Activated CD4-positive, alpha-beta T cell treated with anti-CD3 and anti-CD28 coated beads for 24 hours (primary cell): Measurements from ENCODE around the gene JKAMP.
A peak's percentile ranks its signal among the peaks of the same experiment; 100 is the strongest.
"Not testable (repeated sequence)": the region's sequence is repeated elsewhere in the genome, so short reads cannot be mapped to it uniquely, and the experiment has no call there.

Experiments
- DNase-seq, 2 donors: peaks; one replicate each; pipeline ENCODE4 v3.0.0-alpha.2; 2020; ENCODE audit warnings: low read depth in 2 of 2

JKAMP gene, protein sequence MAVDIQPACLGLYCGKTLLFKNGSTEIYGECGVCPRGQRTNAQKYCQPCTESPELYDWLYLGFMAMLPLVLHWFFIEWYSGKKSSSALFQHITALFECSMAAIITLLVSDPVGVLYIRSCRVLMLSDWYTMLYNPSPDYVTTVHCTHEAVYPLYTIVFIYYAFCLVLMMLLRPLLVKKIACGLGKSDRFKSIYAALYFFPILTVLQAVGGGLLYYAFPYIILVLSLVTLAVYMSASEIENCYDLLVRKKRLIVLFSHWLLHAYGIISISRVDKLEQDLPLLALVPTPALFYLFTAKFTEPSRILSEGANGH

DNA sequence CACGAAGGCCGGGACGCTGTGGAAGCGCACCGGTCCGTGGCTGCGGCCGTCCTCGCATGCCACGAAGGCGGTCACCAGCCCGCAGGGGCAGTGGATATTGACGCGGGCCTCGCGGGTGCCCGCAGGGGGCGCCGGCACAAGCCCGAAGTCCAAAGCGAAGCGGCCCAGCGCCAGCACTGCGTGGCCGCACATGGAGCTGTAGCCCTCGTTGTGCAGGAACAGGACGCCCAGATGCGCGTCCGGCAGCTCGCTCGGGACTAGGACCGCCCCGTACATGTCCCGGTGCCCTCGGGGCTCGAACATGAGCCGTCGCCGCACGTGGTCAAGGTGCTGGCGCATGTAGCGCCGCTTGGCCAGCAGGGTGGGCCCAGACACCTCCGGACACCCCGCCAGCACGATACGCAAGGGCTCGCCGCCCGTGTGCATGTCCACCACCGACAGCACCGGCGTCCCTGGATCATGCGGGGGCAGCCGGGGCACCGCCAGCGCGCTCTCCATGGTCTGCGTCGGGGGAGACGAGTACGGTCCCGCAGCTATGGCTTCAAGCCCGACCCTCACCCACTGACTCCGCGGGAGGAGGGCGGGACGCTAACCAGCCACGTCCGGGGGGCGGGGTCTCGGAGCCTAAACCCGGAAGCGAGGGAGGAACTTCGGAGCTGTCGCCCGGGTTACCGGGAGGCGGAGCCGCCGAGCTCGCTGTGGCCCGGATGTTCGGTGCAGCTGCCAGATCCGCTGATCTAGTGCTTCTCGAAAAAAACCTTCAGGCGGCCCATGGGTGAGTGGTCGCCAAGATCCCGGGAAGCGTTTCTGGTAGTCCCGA, at the start of gene JKAMP, which contains the start of gene L3HYPDH:
TSS of gene JKAMP (plus strand) at position 699 of the 820 bp plus-strand sequence. CDS start at position 772, 73 bp downstream.
TSS of gene L3HYPDH (minus strand) at position 590 of the 820 bp plus-strand sequence. CDS start at position 498, 92 bp downstream.
- DNase-seq, result peak; percentile 96 to 98

DNA sequence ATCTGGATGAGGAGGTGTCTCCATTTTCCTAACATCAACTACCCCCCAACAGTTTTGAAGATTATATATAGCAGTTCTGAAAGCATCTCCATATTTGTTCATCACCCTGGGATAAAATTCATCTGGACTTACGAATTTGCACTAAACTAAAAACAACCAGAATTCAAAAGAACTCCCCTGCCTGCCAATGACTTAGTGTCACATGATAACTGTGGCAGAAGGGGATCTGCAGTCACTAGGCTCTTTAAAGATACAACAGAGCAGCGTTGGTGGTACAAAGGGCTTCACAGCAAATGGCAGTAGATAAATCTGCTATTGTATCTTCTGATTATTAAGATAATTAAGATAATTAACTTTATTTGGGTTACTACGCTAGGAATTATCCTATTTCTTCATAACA, 49.2 kb upstream of the JKAMP start:
- DNase-seq, result no peak

DNA sequence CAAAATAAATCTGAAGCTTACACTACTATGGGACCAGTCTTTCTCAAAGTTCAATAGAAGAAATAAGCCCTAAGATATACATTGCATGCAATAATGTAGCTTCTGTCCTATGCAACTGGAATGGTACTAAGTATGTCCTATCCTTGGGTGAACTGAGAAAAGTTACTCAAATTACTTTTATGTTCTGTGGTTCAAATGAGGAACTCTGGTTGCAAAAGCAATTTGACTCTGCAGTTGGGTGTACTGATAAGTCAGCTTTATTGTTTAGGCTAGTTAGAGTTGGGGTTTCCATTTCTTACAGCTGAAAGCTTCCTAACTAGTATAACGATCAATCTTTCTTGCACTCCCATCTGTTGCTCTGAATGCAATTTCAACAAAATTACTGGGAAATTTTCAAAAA, 48.3 kb upstream of the JKAMP start:
- DNase-seq, result no peak

DNA sequence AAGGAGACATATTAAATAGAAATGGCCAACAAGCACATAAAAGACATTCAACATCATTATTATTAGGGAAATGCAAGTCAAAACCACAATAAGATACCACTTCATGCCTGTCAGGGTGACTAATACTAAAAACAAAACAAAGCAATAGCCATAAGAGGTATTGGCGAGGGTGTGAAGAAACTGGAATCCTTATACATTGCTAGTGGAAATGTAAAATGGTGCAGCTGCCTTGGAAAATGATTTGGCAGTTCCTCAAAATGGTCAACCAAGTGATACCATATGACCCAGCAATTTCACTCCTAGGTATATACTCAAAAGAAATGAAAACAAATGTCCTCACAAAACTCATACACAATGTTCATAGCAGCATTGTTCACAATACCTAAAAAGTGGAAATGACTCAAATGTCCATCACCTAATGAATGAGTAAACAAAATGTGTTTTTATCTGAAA, 46.1 kb upstream of the JKAMP start:
- DNase-seq, result no peak

DNA sequence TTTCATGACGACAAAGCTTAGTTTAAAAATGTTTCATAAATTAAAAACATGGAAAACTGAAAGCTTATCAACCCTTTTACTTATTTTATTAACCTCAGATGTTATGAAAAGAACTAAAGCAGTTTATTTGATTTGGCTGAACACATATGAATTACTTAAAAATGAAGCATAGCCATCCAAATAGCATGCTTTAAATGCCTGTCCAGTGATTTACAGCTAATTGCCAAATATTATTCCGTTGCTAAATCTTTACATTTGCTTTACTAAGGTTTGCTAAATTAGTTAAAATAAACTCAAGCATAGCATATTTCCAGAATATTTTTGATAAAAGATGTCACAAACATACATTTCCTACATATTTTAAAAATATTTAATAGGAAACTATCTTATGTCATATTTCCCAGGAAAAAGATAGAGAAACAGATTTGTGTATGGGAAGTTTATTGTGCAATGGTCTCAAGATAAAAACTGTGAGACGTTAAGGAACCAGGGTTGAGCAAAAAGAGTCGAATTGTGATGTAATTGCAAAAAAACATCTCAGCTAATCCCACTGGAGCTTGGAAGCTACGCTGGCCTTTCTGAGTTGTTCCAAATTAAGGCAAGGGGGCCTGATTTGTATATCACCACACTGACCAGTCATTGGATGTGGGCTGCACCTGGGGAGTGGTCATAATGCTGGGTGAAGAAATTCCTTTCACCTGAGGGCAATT, 44.9 kb upstream of the JKAMP start:
- DNase-seq, result no peak

DNA sequence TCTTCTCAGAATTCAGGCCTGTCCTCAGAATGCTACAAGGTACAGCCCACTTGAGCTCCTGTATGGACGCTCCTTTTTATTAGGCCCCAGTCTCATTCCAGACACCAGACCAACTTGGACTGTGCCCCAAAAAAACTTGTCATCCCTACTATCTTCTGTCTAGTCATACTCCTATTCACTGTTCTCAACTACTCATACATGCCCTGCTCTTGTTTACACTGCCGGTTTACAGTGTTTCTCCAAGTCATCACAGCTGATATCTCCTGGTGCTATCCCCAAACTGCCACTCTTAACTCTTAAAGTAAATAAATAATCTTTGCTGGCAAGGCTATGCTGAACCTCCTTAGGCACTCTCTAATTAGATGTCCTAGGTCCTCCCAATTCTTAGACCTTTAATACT, 35.6 kb upstream of the JKAMP start:
- not testable (repeated sequence) for DNase-seq

DNA sequence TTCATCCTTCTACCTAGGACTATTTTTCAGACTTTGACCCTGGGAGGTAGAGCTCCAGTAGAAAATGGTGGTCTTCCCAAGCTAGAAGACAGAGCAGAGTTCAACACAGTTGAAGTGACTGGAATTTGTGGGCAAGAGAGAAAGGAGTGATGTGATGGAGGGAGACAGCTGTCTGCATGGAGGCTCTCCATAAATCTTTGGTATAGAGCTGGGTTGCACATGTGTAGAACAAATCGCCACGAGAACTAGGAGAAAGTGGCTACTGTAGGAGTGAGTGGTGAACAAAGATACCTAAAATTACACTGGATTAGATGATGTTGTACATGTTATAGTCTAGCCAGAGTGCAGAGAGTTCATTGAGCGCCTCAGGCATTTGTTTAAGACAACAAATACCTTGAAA, 33.6 kb upstream of the JKAMP start:
- DNase-seq, result no peak

DNA sequence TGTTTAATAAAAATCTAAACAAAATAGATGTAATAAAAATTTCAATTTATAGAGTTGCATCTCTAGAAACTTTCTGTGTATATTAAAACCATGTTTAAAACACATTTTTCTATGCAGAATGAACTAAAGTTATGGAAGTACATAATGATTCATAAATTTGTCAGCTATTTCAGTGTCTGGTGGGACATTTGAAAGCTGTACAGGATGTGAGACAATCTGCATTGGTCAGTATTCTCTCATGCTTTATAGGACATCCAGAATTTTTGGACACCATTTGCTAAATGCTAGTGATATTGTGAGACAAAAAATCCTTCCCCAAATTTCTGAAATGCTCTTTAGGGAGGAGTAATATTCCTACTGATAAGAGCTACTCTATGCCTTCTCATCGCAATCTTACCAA, 32.5 kb upstream of the JKAMP start:
- no peak for DNase-seq

DNA sequence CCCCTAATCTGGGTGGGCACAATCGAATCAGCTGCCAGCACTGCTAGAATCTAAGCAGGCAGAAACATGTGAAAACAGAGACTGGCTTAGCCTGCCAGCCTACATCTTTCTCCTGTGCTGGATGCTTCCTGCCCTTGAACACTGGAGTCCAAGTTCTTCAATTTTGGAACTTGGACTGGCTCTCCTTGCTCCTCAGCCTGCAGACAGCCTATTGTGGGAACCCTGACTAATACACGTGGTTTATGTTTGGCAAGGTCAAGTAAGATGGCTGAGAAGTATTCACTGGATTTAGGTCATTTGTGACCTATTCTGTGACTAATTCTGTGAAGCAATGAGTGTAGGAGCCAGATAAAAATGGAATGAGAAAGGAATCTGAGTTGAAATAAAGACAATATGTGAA, 30.2 kb upstream of the JKAMP start:
- DNase-seq, result no peak

DNA sequence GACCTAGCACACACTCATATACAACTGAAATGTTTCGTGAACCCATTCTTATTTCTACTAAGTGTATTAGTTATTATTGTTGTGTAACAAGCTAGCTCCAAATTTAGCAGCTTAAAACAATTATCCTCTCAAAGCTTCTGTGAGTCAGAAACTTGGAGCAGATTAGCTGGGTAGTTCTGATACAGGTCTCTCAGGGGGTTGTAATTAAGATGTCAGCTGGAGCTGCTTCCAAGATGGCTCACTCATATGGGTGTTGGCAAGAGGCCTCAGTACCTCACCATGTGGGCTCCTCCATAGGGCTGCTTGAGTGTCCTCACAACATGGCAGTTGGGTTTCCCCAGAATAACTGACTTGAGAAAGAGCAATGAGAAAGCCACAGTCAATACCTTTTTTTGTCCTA, 28.9 kb upstream of the JKAMP start:
- DNase-seq, result no peak

DNA sequence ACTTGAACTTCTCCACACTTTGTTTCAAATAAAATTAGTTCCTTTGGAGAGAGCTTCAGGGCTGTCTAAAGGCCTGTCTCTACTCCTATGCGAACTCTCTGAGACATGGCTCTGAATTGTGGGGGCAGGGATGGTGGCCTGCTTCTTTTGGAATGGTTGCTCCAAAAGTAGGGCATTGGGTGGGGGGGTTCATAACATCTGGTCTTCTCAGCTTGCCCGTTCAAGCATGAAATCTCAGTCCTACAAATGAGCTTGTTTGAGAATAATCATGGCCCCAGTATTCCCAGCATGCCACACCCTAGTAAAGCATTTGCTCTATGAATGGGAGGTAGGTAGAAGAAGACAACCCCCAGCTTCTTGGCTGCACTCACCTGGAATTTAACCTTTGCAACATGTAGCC, 25.8 kb upstream of the JKAMP start:
- DNase-seq, result no peak

DNA sequence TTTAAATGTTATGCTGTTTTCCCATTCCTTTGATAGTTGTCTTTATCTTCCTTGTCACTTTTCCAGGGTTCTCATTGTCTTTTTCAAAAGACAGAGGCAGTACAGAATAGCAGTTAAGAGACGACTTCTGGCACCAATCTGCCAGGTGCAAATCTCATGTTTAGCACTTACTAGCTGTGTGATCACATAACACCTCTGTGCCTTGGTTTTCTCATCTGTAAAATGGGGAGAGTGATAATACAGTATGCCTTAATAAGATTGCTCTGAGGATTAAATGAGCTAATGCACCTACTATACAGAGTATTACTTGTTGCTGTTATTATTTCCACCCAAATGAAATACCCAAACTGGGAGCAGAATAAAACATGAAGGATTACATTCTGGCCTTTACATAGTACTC, 23.9 kb upstream of the JKAMP start:
- no peak for DNase-seq

DNA sequence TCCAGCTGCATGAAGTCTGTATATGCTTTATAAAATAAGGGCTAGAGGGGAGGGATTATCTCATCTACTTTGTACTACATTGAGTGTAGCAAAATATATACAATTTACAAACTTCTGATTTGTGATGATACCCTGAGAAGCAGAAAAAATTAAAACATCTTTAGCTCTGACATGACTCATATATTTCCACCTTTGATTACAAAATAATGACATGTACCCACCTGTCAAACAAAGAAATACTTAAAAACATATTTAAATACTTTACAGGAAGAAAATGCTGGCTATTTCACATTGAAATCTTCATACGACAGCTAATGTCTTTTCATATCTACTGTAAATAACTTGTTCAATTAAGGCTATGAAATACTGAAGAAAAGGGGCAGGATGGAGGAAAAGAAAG, 22.4 kb upstream of the JKAMP start:
- DNase-seq, result no peak

DNA sequence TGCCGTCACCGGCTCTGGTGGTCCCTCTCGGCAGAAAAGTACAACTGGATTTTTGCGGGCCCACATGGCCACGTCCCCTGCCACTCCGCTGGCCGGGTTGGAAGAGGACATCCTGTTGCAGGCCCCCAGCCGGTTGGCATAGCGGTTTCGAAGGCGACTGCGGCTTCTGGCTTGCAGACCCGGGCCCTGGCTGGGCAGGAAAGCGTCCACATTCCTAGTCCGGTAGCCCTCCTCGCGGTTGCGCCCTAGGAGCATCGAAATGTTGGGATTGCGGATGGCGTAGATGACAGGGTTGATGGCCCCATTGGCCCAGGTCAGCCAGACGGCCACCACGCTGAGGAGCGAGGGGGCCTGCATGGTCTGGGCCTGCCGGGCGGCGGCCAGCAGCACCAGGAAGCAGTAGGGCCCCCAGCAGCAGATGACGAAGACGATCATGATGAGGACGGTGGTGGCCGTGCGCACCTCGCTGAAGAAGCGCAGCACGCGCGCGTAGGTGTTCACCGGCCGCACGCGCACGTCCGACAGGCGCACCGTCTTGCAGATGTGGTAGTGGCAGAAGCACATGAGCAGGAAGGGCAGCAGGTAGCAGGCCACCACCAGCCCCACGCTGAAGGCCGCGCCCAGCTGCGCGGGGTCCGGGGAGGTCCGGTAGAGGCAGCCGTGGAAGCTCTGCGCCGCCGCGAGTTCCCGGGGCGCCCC, 20.4 kb upstream of the JKAMP start:
- DNase-seq, result no peak

DNA sequence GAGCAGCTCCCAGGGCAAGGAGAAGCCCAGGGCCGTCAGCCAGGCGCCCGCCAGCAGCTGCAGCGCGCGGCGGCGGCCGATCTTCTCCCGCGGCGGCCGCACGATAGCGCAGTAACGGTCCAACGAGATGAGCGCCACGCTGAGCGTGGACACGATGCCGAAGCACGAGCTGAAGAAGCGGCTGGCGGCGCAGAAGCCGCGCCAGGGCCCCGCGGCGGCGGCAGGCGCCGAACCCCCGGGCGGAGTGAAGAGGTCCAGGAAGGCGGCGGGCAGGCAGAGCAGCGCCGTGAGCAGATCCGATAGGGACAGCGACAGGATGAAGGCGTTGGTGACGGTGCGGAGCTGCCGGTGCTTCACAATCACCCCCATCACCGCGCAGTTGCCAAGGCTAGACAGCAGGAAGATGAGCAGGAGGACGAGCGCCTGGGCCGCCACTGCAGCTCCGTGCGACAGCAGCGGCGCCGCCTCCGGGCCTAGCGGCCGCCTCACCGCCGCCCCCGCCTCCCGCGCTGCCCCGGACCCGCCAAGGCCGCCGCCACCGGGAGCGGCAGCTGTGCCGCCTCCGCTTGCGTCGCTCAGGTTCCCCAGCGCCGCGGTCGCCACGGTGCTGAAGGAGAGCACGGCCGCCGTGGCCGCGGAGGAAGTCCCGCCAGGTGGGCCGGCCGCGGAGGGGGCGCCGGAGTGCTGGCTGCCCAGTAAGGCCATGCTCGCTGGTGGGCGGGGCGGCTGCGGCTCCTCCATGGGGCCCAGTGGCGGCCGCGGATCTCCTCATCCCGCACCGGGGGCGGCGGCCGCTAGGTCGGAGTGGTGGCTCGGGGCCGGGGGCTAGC, 19.6 kb upstream of the JKAMP start:
- peak; percentile 14 to 29 for DNase-seq

DNA sequence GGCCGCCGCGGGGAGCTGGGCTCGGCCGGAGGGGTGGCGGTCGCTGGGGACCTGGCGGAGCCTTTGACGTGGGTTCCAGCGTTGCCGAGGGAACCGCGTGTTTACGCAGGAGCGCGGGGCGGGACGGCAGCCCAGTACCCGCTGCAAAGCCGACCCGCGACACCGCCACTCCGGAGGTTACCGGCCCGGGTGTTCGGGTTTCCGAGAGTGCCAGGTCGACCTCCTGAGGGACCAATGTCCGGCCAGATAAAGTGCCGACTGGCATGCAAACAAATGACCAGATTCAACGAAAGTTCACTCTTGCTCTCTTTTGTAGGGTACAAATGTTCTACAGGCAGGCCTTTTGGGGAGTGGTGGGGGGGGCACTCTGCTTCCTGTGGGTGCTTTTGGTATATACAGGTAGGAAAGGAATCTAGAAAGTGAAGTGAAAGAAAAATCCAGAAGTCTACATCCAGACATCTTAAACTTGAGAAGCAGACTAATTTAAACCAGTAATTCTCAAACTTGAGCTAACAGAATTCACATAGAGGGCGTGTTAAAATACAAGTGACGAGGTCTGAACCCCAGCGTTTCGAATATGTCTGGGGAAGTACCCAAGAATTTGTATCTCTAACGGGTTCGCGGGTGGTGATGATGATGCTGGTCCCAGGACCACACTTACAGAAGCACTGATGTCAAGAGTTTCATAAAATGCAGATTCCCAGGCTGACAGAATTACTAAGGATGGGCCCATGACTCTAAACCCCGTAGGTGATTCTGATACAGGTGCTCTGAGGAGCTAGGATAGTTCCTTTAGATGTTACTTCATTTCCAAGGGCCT, 18.8 kb upstream of the JKAMP start, which contains the start of gene GPR135:
TSS of gene GPR135 (minus strand) at position 65 of the 820 bp plus-strand sequence. CDS start 154 bp downstream, outside the sequence.
- no peak for DNase-seq

DNA sequence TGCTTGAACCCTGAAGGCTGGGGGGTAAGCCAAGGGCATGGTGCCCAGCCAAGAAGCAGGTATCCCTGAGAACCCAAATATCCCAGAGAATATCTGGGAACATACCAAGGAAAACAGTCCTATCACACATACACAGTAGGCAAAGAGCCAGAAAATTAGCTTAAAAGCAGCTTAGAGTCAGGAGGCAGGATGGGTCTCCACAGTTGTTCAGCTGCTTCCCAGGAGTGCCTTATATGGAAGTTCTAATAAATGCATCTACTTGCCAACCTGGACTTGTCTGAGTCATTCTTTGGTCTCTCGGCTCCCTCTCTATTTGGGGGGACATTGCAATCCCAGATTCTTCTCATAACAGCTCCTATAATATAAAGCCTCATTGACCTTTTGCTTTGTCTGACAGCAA, 10.1 kb upstream of the JKAMP start:
- DNase-seq, result no peak

DNA sequence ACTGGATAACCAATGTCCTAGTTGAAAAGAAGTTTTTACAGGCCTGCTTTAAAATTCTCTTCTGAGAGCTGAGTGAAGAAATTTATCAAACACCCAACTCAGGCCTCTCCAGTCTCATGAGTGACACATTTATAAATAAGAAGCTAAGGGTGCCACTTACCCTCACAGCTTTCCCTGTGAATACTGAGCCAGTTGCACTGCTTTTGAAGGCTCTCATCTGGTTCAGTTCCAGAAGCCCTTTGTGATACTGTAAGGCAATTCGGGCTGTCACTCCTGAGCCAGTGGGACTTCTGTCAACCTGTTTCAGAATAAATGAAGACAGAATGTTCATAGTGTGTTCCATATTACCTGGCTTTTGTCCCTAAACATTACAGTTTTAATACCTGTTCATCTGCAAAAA, 8.6 kb upstream of the JKAMP start:
- no peak for DNase-seq

DNA sequence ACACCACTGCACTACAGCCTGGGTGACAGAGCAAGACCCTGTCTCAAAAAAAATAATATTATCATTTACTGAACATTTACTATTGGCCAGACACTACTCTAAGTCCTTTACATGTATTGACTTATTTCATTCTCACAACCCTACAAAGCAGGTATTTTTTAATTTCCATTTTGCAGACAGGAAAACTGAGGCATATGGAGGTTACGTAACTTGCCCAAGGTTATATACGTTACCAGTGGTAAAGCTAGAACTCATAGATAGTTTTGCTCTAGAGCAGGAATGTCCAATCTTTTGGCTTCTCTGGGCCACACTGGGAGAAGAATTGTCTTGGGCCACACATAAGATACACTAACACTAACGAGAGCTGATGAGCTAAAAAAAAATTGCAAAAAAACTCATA, 5.8 kb upstream of the JKAMP start:
- DNase-seq, result no peak

DNA sequence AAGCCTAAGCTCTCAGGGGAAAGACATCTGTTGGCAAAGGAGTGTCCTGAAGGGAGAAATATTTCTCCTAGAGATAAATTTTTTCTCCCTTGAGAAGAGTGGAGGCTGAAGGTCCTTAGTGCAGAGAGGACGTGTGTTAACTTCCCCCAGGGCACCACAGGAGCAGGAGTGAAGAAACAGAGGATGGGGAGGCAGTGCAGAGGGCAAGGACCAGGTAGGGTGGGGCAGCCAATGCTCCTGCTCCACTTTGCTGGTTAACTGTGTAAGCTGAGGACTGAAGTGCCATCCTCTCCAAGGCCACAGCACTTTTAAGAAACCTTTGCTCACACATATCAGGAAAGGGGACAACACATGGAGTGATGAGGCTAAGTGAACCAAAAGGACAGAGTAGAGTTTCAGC, 4.2 kb upstream of the JKAMP start:
- DNase-seq, result no peak
